ENCODE results near the gene DSP. TPM values are rescaled to one million over a fixed set of nuclear protein-coding genes. Genes with fewer than 3 reads are reported as not detected.

The DSP gene
- total and polyA plus RNA-seq, 2 donors from 2014 or later, result 14.7 to 96.2 TPM

- TF ChIP-seq, protein P1, sequence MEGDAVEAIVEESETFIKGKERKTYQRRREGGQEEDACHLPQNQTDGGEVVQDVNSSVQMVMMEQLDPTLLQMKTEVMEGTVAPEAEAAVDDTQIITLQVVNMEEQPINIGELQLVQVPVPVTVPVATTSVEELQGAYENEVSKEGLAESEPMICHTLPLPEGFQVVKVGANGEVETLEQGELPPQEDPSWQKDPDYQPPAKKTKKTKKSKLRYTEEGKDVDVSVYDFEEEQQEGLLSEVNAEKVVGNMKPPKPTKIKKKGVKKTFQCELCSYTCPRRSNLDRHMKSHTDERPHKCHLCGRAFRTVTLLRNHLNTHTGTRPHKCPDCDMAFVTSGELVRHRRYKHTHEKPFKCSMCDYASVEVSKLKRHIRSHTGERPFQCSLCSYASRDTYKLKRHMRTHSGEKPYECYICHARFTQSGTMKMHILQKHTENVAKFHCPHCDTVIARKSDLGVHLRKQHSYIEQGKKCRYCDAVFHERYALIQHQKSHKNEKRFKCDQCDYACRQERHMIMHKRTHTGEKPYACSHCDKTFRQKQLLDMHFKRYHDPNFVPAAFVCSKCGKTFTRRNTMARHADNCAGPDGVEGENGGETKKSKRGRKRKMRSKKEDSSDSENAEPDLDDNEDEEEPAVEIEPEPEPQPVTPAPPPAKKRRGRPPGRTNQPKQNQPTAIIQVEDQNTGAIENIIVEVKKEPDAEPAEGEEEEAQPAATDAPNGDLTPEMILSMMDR (IDR thresholded peaks at IDR 0.05; ENCODE audit: borderline replicate concordance, extremely low read depth, insufficient read depth), result no peak
- no peak overlapping the region for H3K27ac ChIP-seq (ENCODE audit: low read depth in 2 of 2, low read length in 2 of 2)
- FAIRE-seq (no peak), DNase-seq (no peak)
- H3K4me3 ChIP-seq (ENCODE audit: low read length in 3 of 3), result no peak overlapping the region
- no peaks in the 10 kb centered on the region for H3K27me3 ChIP-seq (ENCODE audit: control insufficient read depth, insufficient read depth, low read length)
- no peaks in the 10 kb centered on the region for H3K4me1 ChIP-seq (ENCODE audit: control insufficient read depth in 2 of 3, insufficient read depth in 2 of 3, low read depth in 1 of 3, low read length in 3 of 3)
- H3K9ac ChIP-seq (ENCODE audit: low read length in 3 of 3), result no peak overlapping the region
- no peaks in the 10 kb centered on the region for H3K36me3 ChIP-seq (ENCODE audit: control insufficient read depth in 2 of 3, insufficient read depth in 3 of 3, low read length in 3 of 3)
- intact Hi-C loops (cut with DNase I), result no loop called here
- peaks cover 0 to 7% (median 0%) of the 10 kb centered on the region in 3 donors for H3K9me3 ChIP-seq (ENCODE audit: control insufficient read depth in 2 of 3, insufficient read depth in 1 of 3, low read length in 3 of 3)
Observed at GRCh38 chr6:7494638-7495037, 46.8 kb upstream of the DSP start.

GRCh38 chr6:7496266-7496875, 45.1 kb upstream of the DSP start:
- DNase-seq (no peak), FAIRE-seq (no peak)
- intact Hi-C loops (cut with DNase I), result no loop called here
- H3K9ac ChIP-seq (ENCODE audit: low read length in 3 of 3), result no peak overlapping the region
- no peak overlapping the region for H3K27ac ChIP-seq (ENCODE audit: low read depth in 2 of 2, low read length in 2 of 2)
- H3K9me3 ChIP-seq (ENCODE audit: control insufficient read depth in 2 of 3, insufficient read depth in 1 of 3, low read length in 3 of 3), result peaks cover 0 to 7% (median 0%) of the 10 kb centered on the region in 3 donors
- no peaks in the 10 kb centered on the region for H3K36me3 ChIP-seq (ENCODE audit: control insufficient read depth in 2 of 3, insufficient read depth in 3 of 3, low read length in 3 of 3)
- TF ChIP-seq, protein P1 (IDR thresholded peaks at IDR 0.05; ENCODE audit: borderline replicate concordance, extremely low read depth, insufficient read depth), result no peak
- H3K27me3 ChIP-seq (ENCODE audit: control insufficient read depth, insufficient read depth, low read length), result no peaks in the 10 kb centered on the region
- H3K4me3 ChIP-seq (ENCODE audit: low read length in 3 of 3), result no peak overlapping the region
- no peaks in the 10 kb centered on the region for H3K4me1 ChIP-seq (ENCODE audit: control insufficient read depth in 2 of 3, insufficient read depth in 2 of 3, low read depth in 1 of 3, low read length in 3 of 3)

DNA sequence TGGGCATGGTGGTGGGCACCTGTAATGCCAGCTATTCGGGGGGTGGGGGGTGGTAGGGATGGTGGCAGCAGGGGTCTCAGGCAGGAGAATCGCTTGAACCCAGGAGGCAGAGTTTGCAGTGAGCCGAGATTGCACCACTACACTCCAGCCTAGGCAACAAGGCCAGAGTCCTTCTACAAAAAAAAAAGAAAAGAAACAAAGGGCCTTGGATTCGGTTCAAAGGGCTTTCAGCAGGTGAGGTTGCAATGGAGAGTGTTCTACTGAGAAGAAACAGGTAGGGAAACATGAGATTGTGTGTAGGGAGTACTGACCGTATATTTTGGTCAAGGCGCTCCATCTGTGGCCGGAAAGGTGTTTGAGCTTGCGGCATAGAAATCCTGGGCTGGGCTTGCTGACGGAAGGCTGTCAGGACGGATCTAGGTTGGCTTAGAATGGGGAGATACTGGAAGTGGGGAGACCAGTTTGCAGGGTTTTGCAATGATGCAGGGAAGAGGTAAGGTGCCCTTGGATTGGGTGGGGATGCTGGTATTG, 40.7 kb upstream of the DSP start:
- Histone ChIP-seq H3K9ac (ENCODE audit: low read length in 3 of 3) (no peak overlapping the region), H3K9me3 (ENCODE audit: control insufficient read depth in 2 of 3, insufficient read depth in 1 of 3, low read length in 3 of 3) (no peaks in the 10 kb centered on the region), H3K36me3 (ENCODE audit: control insufficient read depth in 2 of 3, insufficient read depth in 3 of 3, low read length in 3 of 3) (no peaks in the 10 kb centered on the region), H3K27ac (ENCODE audit: low read depth in 2 of 2, low read length in 2 of 2) (no peak overlapping the region), H3K4me1 (ENCODE audit: control insufficient read depth in 2 of 3, insufficient read depth in 2 of 3, low read depth in 1 of 3, low read length in 3 of 3) (peaks cover 0 to 5% (median 0%) of the 10 kb centered on the region in 3 donors), H3K27me3 (ENCODE audit: control insufficient read depth, insufficient read depth, low read length) (no peaks in the 10 kb centered on the region), H3K4me3 (ENCODE audit: low read length in 3 of 3) (no peak overlapping the region)
- TF ChIP-seq, protein P1 (IDR thresholded peaks at IDR 0.05; ENCODE audit: borderline replicate concordance, extremely low read depth, insufficient read depth), result no peak
- DNase-seq (no peak), FAIRE-seq (no peak)
- intact Hi-C loops (cut with DNase I), result no loop called here
